NCI-H1048 (cell line): ENCODE measurements around the gene PLEKHJ1.
"Not testable (repeated sequence)": the region's sequence is repeated elsewhere in the genome, so short reads cannot be mapped to it uniquely, and the experiment has no call there.

Source experiments
- DNase-seq: peaks from one replicate; lab custom pipeline; 2025; lab: John Stamatoyannopoulos, UW

The PLEKHJ1 gene

GRCh38 chr19:2219726-2220125, 16.4 kb downstream of the PLEKHJ1 start:
- DNase-seq, result no peak

GRCh38 chr19:2217591-2217990, 18.5 kb downstream of the PLEKHJ1 start:
- no peak for DNase-seq

GRCh38 chr19:2216361-2217225, 19.5 kb downstream of the PLEKHJ1 start:
- no peak for DNase-seq

DNA sequence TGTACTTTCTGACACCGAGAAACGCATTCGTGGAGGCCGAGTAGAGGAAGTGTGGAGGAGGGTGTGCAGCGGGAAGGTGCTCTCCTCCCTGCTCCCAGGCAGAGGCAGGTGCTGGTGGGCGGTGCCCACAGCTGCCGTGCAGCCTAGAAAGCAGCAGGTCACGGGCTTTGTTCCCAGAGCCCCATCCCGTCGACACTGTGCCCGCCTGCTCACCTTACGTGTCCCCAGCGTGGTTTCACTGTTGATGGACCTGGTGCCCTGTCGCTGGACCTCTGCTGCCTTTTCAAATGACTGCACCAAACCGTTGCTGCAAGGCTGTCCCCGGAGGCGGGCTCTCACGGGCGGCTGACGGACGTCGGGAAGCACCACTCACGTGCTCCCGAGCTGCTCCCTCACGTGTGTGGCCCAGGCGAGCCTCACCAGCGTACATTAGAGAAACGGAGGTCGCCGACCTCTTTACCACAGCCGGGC, 20.8 kb downstream of the PLEKHJ1 start:
- DNase-seq, result no peak

GRCh38 chr19:2214251-2214650, 21.9 kb downstream of the PLEKHJ1 start:
- DNase-seq, result no peak

DNA sequence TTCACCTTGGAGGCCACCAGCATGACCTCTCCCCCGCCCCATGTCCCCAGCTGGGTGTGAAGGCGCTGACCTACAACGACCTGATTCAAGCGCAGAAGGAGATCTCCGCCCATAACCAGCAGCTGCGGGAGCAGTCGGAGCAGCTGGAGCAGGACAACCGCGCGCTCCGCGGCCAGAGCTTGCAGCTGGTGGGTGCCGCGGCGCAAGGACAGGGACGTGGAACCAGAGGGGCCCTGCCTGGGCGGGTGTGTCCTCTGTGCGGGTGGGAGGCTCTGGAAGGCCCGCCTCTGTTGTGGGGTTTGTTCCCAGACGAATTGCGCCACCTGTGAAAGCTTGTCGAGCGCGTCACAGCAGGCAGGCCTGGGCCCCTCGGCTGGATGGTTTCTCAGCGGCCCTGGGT, 22.3 kb downstream of the PLEKHJ1 start:
- DNase-seq, result no peak

DNA sequence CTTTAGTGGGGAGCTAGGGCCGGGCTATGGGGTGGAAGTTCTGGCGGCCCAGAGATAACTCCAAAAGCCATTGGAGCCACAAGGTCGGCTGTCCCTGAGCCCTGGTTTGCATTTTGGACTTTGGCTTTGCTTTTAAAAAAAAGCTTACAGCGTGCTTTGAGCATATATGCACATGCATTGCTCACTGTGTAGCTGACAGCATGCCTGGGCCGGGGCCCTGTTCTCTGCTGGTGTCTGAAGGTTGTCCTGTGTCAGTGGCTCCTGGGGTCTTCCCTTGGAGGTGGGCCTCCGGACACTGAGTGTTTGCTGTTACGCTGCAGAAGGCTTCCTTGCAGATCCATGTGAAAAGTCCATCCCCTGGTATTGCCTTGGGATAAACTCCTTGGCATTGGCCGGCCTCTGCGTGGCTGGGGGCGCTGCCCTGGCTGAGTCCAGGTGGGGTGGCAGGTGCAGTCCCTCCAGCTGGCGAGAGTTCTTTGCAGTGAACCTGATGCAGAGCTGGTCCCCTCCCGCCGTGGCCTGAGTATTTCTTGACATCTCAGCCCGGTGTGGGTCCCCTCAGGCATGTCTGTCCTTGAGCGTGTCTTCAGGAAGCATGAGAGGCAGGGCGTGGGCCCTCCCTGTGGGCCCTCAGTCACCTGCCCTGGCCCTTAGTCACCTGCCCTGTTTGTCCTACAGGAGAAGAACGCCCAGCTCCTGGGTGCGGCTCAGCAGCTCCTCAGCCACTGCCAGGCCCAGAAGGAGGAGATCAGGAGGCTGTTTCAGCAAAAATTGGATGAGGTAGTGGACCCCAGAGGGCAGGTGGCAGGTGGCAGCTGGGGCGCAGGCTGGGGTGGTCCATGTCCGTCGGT, 23.0 kb downstream of the PLEKHJ1 start:
- DNase-seq, result no peak

DNA sequence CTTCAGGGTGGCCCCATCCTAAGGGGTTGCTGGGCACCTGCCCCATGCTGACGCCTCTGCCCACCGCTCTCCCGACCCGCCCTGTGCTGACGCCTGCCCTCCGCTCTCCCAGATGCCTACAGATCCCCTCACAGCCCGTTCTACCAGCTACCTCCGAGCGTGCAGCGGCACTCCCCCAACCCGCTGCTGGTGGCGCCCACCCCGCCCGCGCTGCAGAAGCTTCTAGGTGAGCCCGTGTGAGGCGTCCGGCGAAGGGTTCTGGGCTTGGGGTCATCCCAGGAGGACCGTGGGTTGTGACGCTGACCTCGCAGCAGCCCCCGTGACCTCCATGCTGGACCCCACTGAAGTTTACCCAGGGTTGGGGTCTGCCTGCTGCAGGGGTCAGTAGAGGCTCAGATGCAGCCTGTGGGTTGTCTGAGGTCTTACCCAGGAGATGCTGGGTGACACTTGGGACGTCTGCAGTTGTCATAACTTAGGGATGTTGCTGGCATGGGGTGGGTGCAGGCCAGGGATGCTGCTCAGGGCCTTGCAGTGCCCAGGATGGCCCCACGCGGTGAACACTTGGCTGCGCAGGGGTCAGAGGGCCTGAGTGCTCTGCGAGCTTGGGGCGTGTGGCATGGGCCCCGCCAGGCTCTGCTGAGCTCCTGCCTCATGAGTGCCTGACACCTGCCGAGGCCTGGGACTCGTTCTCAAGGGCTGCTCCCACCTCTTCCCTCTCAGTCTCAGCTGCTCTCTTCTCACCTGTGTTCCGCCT, 25.0 kb downstream of the PLEKHJ1 start:
- DNase-seq, result no peak

DNA sequence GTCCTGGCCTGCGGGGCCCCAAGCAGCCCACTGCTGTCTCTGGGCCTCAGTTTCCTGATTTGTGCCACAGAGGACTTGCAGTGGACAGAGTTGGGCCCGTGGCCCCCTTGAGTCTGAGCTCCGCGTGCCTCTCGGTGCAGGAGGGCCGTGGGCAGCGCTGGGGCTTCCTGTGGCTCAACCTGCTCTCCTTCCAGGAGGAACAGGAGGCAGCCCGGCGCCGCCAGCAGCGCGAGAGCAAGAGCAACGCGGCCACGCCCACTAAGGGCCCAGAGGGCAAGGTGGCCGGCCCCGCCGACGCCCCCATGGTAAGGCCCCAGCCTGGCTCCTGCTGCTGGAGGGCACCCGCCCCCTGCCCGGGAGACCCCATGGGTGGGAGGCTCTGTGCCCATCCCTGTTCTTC, 25.9 kb downstream of the PLEKHJ1 start:
- no peak for DNase-seq

- DNase-seq, result no peak
Observed at GRCh38 chr19:2209408-2209807, 26.7 kb downstream of the PLEKHJ1 start.

DNA sequence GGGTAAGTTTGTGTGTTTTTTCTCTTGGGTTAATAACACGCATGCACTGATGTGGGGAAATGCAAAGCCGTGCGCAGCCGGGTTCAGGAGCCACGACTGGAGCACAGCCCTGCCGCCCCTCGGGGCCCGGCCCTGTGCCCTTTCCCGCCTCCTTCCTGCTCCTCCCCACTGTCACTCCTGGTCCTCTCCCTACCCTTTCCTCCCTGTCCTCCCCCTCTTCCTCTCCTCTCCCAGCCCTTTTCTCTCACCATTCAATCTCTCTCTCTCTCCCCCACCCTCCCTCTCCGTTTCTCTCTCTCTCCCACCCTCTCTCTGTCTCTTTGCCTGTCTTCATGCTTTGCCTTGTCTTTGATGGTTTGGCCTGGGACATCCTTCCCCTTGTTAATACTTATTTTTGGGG, 27.2 kb downstream of the PLEKHJ1 start:
- DNase-seq, result no peak

- no peak for DNase-seq
Observed at GRCh38 chr19:2207991-2208860, 27.9 kb downstream of the PLEKHJ1 start.

GRCh38 chr19:2207008-2207407, 29.1 kb downstream of the PLEKHJ1 start:
- no peak for DNase-seq

- DNase-seq, result no peak
Observed at GRCh38 chr19:2202366-2202765, 33.8 kb downstream of the PLEKHJ1 start.

DNA sequence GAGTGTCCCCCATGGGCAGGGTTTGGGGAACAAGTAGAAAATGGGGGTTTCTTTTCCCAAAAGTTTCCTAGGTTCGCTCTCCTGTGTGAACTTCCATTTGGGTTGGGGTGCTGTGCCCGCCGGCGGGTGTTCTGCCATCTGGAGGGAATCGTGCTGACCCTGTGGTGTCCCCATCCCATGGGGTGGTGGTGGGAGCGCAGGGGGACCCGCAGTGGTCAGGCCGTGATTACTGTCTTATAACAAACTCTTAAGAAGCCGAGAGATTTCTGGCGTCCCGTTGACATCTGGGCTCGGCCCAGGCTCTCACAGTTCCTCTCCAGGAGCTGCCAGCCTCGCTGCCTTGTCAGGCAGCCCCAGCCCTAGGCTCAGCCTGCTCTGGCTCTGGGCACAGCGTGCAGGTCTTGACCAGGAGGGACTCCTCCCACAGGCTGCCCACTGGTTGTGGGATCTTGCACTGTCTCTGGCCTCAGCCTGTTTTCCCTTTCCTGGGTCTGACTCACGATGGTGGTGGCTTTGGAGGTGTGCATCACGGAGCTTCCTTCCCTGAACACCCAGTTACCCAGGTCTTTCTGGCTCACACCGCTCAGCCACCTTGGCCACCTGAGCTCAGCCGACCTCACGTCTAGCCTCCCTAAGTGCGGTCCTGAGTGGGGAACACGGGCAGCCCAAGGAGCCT, 34.5 kb downstream of the PLEKHJ1 start:
- DNase-seq, result no peak

- not testable (repeated sequence) for DNase-seq
Observed at GRCh38 chr19:2200624-2201294, 35.4 kb downstream of the PLEKHJ1 start.

GRCh38 chr19:2199861-2200623, 36.1 kb downstream of the PLEKHJ1 start:
- DNase-seq, result no peak

GRCh38 chr19:2199215-2199614, 36.9 kb downstream of the PLEKHJ1 start:
- DNase-seq, result no peak

GRCh38 chr19:2198317-2198716, 37.8 kb downstream of the PLEKHJ1 start:
- no peak for DNase-seq
